Heart left ventricle (tissue), 13 donors: ENCODE results near the gene MS4A13.

Experiments used
- CTCF ChIP-seq, 12 donors: fragments of 200-600 bp; sonication (generic) in 4 of 12; IDR thresholded peaks; one replicate each; pipeline versions ENCODE4 v1.5.0 to v1.8.0; 2018 to 2022; ENCODE audit warnings: antibody characterized with exemption in 12 of 12, mild to moderate bottlenecking in 5 of 12
- POLR2A ChIP-seq, 2 donors: fragments of 450-650 bp; IDR thresholded peaks; one replicate each; pipeline ENCODE4 v1.6.1; 2017; ENCODE audit warnings: antibody characterized with exemption in 2 of 2, mild to moderate bottlenecking in 2 of 2, moderate library complexity in 2 of 2
- donor health status: ischemic (EF 13 %, LVEDD 7.1; RV severe dilation, severe dysfunction).
- donor health status: DM: no; HTN: yes; CAD: no.
- donor health status: DM: no; HTN: no; CAD: no.
- donor health status: ischemic (EF 25% LVEDD 6.9; RV normal size, moderate dysfunction).
- donor health status: ischemic (EF 25% LVEDD 5.7; RV mildly dilated, moderate dysfunction).
- donor health status: ischemic (EF 35%, LVEDD 5.7; RV mildly dilated, moderate dysfunction).
- donor health status: nonischemic (EF 11% LVEDD 7.7; RV severe dilation, severe dysfunction).
- donor health status: DM: yes; HTN: yes; CAD: no.
- donor health status: PGD.
- donor health status: ischemic (EF 29% LVEDD 5.4; RV normal size, mild dysfunction).
- donor health status: nonischemic (EF 23%, LVEDD 6.1; RV moderate dilation, normal function).

GRCh38 chr11:60502221-60502775 lies 12.9 kb upstream of the MS4A13 start:
- TF ChIP-seq CTCF (IDR thresholded peaks at IDR 0.05), result no peak
- no peak for TF ChIP-seq POLR2A (IDR thresholded peaks at IDR 0.05)
